EL (cell line): ENCODE results near the gene GDPD5.
A peak's percentile ranks its signal among the peaks of the same experiment; 100 is the strongest.

Experiments used
- DNase-seq: peaks from one replicate; pipeline ENCODE4 v3.0.0-alpha.2; 2016

Gene GDPD5

DNA sequence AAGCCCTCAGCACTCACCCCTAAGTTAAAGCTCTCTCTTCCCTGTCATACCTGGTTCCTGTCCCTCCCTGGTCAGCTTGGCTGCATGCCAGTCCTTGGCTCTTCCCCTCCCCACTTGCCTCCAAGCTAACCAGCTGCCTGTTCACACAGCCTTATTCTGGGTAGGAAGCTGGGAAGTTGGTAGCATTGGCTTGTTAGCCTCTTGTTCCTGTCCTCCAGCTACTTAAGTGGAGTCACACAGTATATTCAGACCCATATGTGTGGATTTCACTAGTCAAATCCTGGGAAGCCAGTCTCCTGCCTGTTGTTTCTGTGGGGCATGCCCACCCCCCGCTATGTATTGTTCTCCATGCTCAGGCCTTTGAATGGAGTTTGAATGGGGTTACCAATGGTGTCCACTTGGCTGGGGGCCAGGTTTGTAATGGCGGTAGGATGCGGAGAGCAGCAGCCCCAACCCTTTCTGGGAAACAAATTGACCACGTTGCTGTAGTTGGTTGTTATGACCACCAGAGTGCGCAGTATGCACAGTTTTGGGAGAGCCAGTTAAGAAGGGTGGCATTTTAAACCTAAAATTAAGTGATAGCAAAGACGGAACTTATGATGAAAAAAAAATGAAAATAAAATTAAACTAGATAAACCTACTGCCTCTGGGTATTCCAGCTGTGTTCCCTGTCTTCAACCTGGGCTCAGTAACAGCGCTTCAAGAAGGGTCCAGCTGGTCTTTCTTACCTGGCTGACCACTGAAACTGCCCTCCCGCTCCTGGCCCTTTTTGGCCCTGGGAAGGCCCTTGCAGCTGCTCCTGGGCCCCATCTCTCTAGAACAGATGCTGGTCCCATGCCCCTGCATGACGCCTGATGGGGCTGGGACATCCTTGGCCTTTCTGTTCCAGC, 137.1 kb downstream of the GDPD5 start:
- peak; percentile 78 for DNase-seq

DNA sequence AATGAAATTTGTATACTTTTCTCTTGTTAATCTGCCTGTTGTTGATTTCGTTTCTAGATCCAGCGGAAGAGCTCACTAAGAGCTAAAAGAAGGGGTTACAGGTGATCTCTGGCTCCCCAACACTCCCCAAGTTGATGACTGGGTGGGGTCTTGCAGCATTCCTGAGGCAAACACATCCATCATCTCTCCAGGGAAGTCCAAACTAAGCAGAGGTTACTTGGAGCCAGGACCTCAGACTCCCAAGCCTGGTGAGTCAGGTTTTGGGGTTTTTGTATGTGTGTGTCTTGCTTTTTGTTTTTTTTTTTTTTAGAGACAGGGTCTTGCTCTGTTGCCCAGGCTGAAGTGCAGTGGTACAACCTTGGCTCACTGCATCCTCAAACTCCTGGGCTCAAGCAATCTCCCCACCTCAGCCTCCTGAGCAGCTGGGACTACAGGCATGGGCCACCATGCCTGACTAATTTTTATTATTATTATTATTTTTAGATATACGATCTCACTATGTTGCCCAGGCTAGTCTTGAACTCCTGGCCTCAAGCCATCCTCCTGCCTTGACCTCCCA, 137.9 kb downstream of the GDPD5 start:
- DNase-seq: no peak

DNA sequence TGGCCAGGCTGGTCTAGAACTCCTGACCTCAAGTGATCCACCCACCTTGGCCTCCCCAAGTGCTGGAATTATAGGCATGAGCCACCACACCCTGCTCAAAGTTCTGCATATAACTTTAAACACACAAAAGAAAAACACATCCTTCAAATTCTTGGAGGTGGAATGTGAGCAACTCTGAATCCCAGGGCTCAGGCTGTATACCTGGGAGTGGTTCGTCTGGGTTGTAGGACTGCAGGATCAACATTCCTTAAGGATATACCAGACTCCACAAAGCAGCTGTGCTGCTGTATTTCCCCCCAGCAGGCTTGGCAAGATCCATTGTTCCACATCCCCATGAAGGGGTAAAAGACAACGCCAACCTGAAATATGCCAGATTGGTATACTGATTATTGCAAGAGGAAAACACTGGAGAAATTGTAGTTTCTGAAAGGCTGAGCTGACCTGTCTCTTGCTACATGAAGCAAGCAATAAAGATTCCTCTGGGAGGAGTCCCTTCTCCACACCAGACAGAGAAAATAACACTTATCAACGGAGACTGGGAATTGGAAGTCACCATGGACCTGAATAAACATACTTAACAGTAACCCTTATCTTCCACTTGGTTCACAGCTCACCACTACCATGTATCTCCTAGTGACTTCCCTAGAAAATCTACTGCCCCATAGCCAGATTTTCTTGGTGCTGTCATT, 138.7 kb downstream of the GDPD5 start:
- DNase-seq: no peak
